GM23338 (cell line): ENCODE measurements around the gene CDK17. TPM values are rescaled to one million over a fixed set of nuclear protein-coding genes. Genes with fewer than 3 reads are reported as not detected.
A peak's percentile ranks its signal among the peaks of the same experiment; 100 is the strongest.

ENCODE experiments used
- ATAC-seq: fragments of 200-7000 bp; cut with Tn5 transposase; 3 replicates; pipeline ENCODE4 v1.9.1; 2020
- DNase-seq: peaks from one replicate; pipeline ENCODE4 v3.0.0-alpha.2; 2015; ENCODE audit warnings: low spot score
- H2AFZ ChIP-seq: fragments of 200-600 bp; sonication (generic); 2 replicates; pipeline ENCODE4 v1.8.0; 2016; ENCODE audit warnings: antibody characterized with exemption, mild to moderate bottlenecking, moderate library complexity
- H3F3A ChIP-seq: fragments of 200-600 bp; sonication (generic); replicated peaks from 2 replicates; pipeline ENCODE4 v1.8.0; 2017; ENCODE audit warnings: antibody characterized with exemption, mixed run types, low read depth
- H3K27ac ChIP-seq: fragments of 200-600 bp; sonication (generic); 2 replicates; pipeline ENCODE4 v1.6.1; 2016; ENCODE audit warnings: low read depth
- H3K27me3 ChIP-seq: fragments of 200-600 bp; sonication (generic); 2 replicates; pipeline ENCODE4 v1.8.0; 2016; ENCODE audit warnings: mild to moderate bottlenecking, mixed run types, moderate library complexity; ENCODE audit not compliant: insufficient read depth
- H3K36me3 ChIP-seq: fragments of 200-600 bp; sonication (generic); 2 replicates; pipeline ENCODE4 v1.8.0; 2016; ENCODE audit warnings: mild to moderate bottlenecking; ENCODE audit not compliant: insufficient read depth
- H3K4me1 ChIP-seq: fragments of 200-600 bp; sonication (generic); 2 replicates; pipeline ENCODE4 v1.8.0; 2016; ENCODE audit warnings: mild to moderate bottlenecking, moderate library complexity; ENCODE audit not compliant: insufficient read depth
- H3K4me2 ChIP-seq: fragments of 200-600 bp; sonication (generic); 2 replicates; pipeline ENCODE4 v1.7.1; 2017; ENCODE audit warnings: mixed run types
- H3K4me3 ChIP-seq: fragments of 200-600 bp; sonication (generic); 2 replicates; pipeline ENCODE4 v1.6.1; 2016; ENCODE audit warnings: mixed run types
- H3K79me2 ChIP-seq: fragments of 200-600 bp; sonication (generic); replicated peaks from 2 replicates; pipeline ENCODE4 v1.8.0; 2017; ENCODE audit warnings: mild to moderate bottlenecking; ENCODE audit not compliant: insufficient read depth
- H3K9me2 ChIP-seq: fragments of 200-600 bp; sonication (generic); 2 replicates; pipeline ENCODE4 v1.8.0; 2017; ENCODE audit not compliant: insufficient read depth
- H4K20me1 ChIP-seq: fragments of 200-600 bp; sonication (generic); replicated peaks from 2 replicates; pipeline ENCODE4 v1.8.0; 2017; ENCODE audit warnings: mild to moderate bottlenecking; ENCODE audit not compliant: insufficient read depth
- H3K27ac Mint-ChIP-seq: 2 replicates; pipeline ENCODE4 v1.8.0; 2020; ENCODE audit warnings: inconsistent platforms, mild to moderate bottlenecking, moderate library complexity, mixed read lengths
- H3K27me3 Mint-ChIP-seq: 3 replicates; pipeline ENCODE4 v1.8.0; 2022; ENCODE audit warnings: low read depth, mild to moderate bottlenecking, moderate library complexity, mixed read lengths, inconsistent platforms; ENCODE audit not compliant: insufficient read depth, poor library complexity
- H3K36me3 Mint-ChIP-seq: 3 replicates; pipeline ENCODE4 v1.8.0; 2021; ENCODE audit warnings: low read depth, mild to moderate bottlenecking, inconsistent platforms, moderate library complexity, mixed read lengths
- H3K4me1 Mint-ChIP-seq: 3 replicates; pipeline ENCODE4 v1.8.0; 2020; ENCODE audit warnings: mild to moderate bottlenecking, inconsistent platforms, mixed read lengths
- H3K4me3 Mint-ChIP-seq: 3 replicates; pipeline ENCODE4 v1.8.0; 2021; ENCODE audit warnings: moderate library complexity, mild to moderate bottlenecking, inconsistent platforms, mixed read lengths
- H3K9me3 Mint-ChIP-seq: 3 replicates; pipeline ENCODE4 v1.8.0; 2020; ENCODE audit warnings: moderate library complexity, mild to moderate bottlenecking, inconsistent platforms, mixed read lengths
- CREB1 ChIP-seq: fragments of 250-450 bp; sonication (Bioruptor Pico); IDR thresholded peaks from 2 replicates; pipeline ENCODE4 v1.5.0; 2020; ENCODE audit warnings: low read depth, mild to moderate bottlenecking, moderate library complexity
- CTCF ChIP-seq, 2 experiments: fragments of 200-600 bp in 1 of 2; sonication (generic) in 1 of 2; conservative IDR thresholded peaks; 2 replicates each; pipeline versions ENCODE4 v1.5.1 to v1.6.1; 2016 to 2017; ENCODE audit warnings: antibody characterized with exemption in 2 of 2, low read depth in 2 of 2, mild to moderate bottlenecking in 2 of 2, moderate library complexity in 1 of 2
- ETS1 ChIP-seq: IDR thresholded peaks from 2 replicates; pipeline ENCODE4 v1.6.1; 2016; ENCODE audit warnings: antibody characterized with exemption
- EZH2 ChIP-seq: fragments of 200-600 bp; sonication (generic); IDR thresholded peaks from one replicate; pipeline ENCODE4 v1.8.0; 2017; ENCODE audit warnings: antibody characterized with exemption, mild to moderate bottlenecking, low read depth; ENCODE audit not compliant: unreplicated experiment
- EZH2phosphoT487 ChIP-seq: fragments of 200-600 bp; sonication (generic); IDR thresholded peaks from one replicate; pipeline ENCODE4 v1.8.1; 2018; ENCODE audit warnings: antibody characterized with exemption; ENCODE audit not compliant: unreplicated experiment
- JUNB ChIP-seq: IDR thresholded peaks from one replicate; pipeline ENCODE4 v1.6.1; 2016; ENCODE audit warnings: antibody characterized with exemption; ENCODE audit not compliant: unreplicated experiment
- NANOG ChIP-seq: IDR thresholded peaks from 2 replicates; pipeline ENCODE4 v1.6.1; 2016; ENCODE audit warnings: antibody characterized with exemption, borderline replicate concordance
- POLR2AphosphoS5 ChIP-seq: IDR thresholded peaks from 2 replicates; pipeline ENCODE4 v1.6.1; 2016; ENCODE audit warnings: antibody characterized with exemption, low read depth
- REST ChIP-seq: IDR thresholded peaks from one replicate; pipeline ENCODE4 v1.6.1; 2018; ENCODE audit warnings: antibody characterized with exemption; ENCODE audit not compliant: unreplicated experiment
- STAT1 ChIP-seq: IDR thresholded peaks from one replicate; pipeline ENCODE4 v1.6.1; 2016; ENCODE audit warnings: antibody characterized with exemption; ENCODE audit not compliant: unreplicated experiment
- ZNF114 ChIP-seq: fragments of 250-450 bp; sonication (Bioruptor Pico); IDR thresholded peaks from 2 replicates; pipeline ENCODE4 v1.5.0; 2020; ENCODE audit warnings: mild to moderate bottlenecking, moderate library complexity
- polyA plus RNA-seq: library from polyadenylated mRNA; unstranded; fragments of >200 nt; fragmentation: Nextera tagmentation; extraction: Ambion mirVana; gene quantifications from 2 replicates; pipeline ENCODE4 v1.2.1, GENCODE V29; 2016
- total RNA-seq: library from RNA; depleted of rRNA; stranded (reverse); fragments of >200 nt; shearing (Covaris generic); gene quantifications from 2 replicates; pipeline ENCODE4 v1.2.3, GENCODE V29; 2014

The CDK17 gene
- total and polyA plus RNA-seq, 2 experiments from 2014 or later, result 7.6 to 34.2 TPM

- no peak for ATAC-seq
- no peaks in the 10 kb centered on the region for H3K9me3 Mint-ChIP-seq
- Histone ChIP-seq H3K4me3 (no peak overlapping the region), H3K36me3 (no peaks in the 10 kb centered on the region), H3K27ac (0 out of 2 replicates have a peak overlapping the region, but pooled peaks have one; percentile 2), H3K9me2 (no peaks in the 10 kb centered on the region; the same call in 1 of the 2 replicates), H2AFZ (no peak overlapping the region), H3K27me3 (no peaks in the 10 kb centered on the region), H4K20me1 (no peaks in the 10 kb centered on the region), H3K4me1 (peaks cover 6% of the 10 kb centered on the region), H3K4me2 (no peak overlapping the region), H3F3A (no peaks in the 10 kb centered on the region), H3K79me2 (peaks cover 76% of the 10 kb centered on the region)
- H3K4me1 Mint-ChIP-seq, result peaks cover 20% of the 10 kb centered on the region; the same call in 2 of the 3 replicates
- H3K27ac Mint-ChIP-seq, result no peak overlapping the region; the same call in 1 of the 2 replicates
- no peaks in the 10 kb centered on the region for H3K27me3 Mint-ChIP-seq
- DNase-seq, result no peak
- peaks cover 2% of the 10 kb centered on the region; the same call in 1 of the 3 replicates for H3K36me3 Mint-ChIP-seq
- TF ChIP-seq JUNB (no peak), EZH2 (no peak), ETS1 (no peak), EZH2phosphoT487 (no peak), CTCF (conservative IDR thresholded peaks at IDR 0.05; ENCODE audit: low read depth in 2 of 2) (no peak), REST (no peak), CREB1 (CRISPR knock-in tag) (no peak), ZNF114 (CRISPR knock-in tag) (no peak), NANOG (no peak)
- H3K4me3 Mint-ChIP-seq, result no peak overlapping the region
These were observed 39.7 kb downstream of the CDK17 start for GRCh38 chr12:96360550-96360949.

- Histone ChIP-seq H3K4me2 (no peak overlapping the region), H3K4me1 (peaks cover 6% of the 10 kb centered on the region), H3K4me3 (no peak overlapping the region), H4K20me1 (no peaks in the 10 kb centered on the region), H3F3A (no peaks in the 10 kb centered on the region), H3K36me3 (no peaks in the 10 kb centered on the region), H3K79me2 (peaks cover 71% of the 10 kb centered on the region), H3K9me2 (no peaks in the 10 kb centered on the region; the same call in 1 of the 2 replicates), H3K27me3 (no peaks in the 10 kb centered on the region), H3K27ac (no peak overlapping the region), H2AFZ (no peak overlapping the region)
- H3K27me3 Mint-ChIP-seq, result no peaks in the 10 kb centered on the region
- peaks cover under 1% of the 10 kb centered on the region; the same call in 1 of the 3 replicates for H3K36me3 Mint-ChIP-seq
- no peaks in the 10 kb centered on the region for H3K9me3 Mint-ChIP-seq
- ATAC-seq (no peak), DNase-seq (no peak)
- no peak overlapping the region for H3K27ac Mint-ChIP-seq
- peaks cover 23% of the 10 kb centered on the region for H3K4me1 Mint-ChIP-seq
- H3K4me3 Mint-ChIP-seq, result no peak overlapping the region
- TF ChIP-seq EZH2phosphoT487 (no peak), REST (no peak), POLR2AphosphoS5 (no peak), ZNF114 (CRISPR knock-in tag) (no peak), STAT1 (no peak), CREB1 (CRISPR knock-in tag) (no peak), JUNB (no peak), NANOG (no peak), ETS1 (no peak), EZH2 (no peak)
These were observed 40.9 kb downstream of the CDK17 start for GRCh38 chr12:96359328-96359727.
